Metanephros (tissue), 1 donor: Measurements from ENCODE around the gene FZD1. TPM values are rescaled to one million over a fixed set of nuclear protein-coding genes. Genes with fewer than 3 reads are reported as not detected.

Experiments used
- total RNA-seq: library from RNA; depleted of rRNA; stranded (reverse); fragments of >200 nt; gene quantifications from one replicate; pipeline ENCODE4 v1.2.3, GENCODE V29; 2014

FZD1 gene
- 78.3 TPM for total RNA-seq

GRCh38 chr7:91264046-91264923 is at the start of gene FZD1:
Gene FZD1, plus strand, starts transcription at chr7:91264433. Its CDS starts 448 bp downstream, at chr7:91264881.

